Prostate gland (tissue), 2 donors: ENCODE data around the gene GJB6. TPM values are rescaled to one million over a fixed set of nuclear protein-coding genes. Genes with fewer than 3 reads are reported as not detected.
A peak's percentile ranks its signal among the peaks of the same experiment; 100 is the strongest.

Experiments
- DNase-seq: peaks from one replicate; pipeline ENCODE4 v3.0.0-alpha.2; 2019; ENCODE audit warnings: low spot score
- H3K27ac ChIP-seq, 2 donors: fragments of 200-600 bp; sonication (generic); 2 replicates each; pipeline ENCODE4 v1.5.1; 2017 to 2019
- H3K27me3 ChIP-seq: fragments of 200-600 bp; sonication (generic); replicated peaks from 2 replicates; pipeline ENCODE4 v1.5.1; 2019; ENCODE audit not compliant: insufficient read depth
- H3K36me3 ChIP-seq, 2 donors: fragments of 200-600 bp; sonication (generic); 1 replicate in 1 of 2; 2 replicates in 1 of 2; pipeline versions ENCODE4 v1.5.1 to v1.8.1; 2017 to 2019
- H3K4me1 ChIP-seq: fragments of 200-600 bp; sonication (generic); replicated peaks from 2 replicates; pipeline ENCODE4 v1.5.1; 2019
- H3K4me3 ChIP-seq, 2 donors: fragments of 200-600 bp; sonication (generic); 2 replicates each; pipeline ENCODE4 v1.5.1; 2017 to 2019
- H3K9me3 ChIP-seq: fragments of 200-600 bp; sonication (generic); 2 replicates; pipeline ENCODE4 v1.5.1; 2017
- POLR2A ChIP-seq: fragments of 450-650 bp; IDR thresholded peaks from one replicate; pipeline ENCODE4 v1.6.1; 2016; ENCODE audit warnings: antibody characterized with exemption, mild to moderate bottlenecking
- POLR2AphosphoS5 ChIP-seq: sonication (generic); formaldehyde crosslinking; IDR thresholded peaks from one replicate; pipeline ENCODE4 v1.6.1; 2017; ENCODE audit warnings: antibody characterized with exemption
- WGBS: methylation state at CpG from one replicate; pipeline ENCODE4 v1.1.5; 2018; 5-methylcytosine and 5-hydroxymethylcytosine counted together
- intact Hi-C: fragments of 100-400 bp; cut with DNase I; formaldehyde crosslinking; loops from one replicate; pipeline ENCODE4 v1.14.2; 2022
- total RNA-seq, 2 donors: library from RNA; depleted of rRNA; stranded (reverse); fragments of >200 nt; gene quantifications; one replicate each; pipeline ENCODE4 v1.1.0, GENCODE V29; 2016
- TF ChIP-seq, protein P1 (sequence below), 4 experiments: fragments of 200-600 bp in 2 of 4; fragments of 450-650 bp in 2 of 4; sonication (generic) in 2 of 4; IDR thresholded peaks; 1 replicate in 3 of 4; 2 replicates in 1 of 4; pipeline ENCODE4 v1.5.1; 2016 to 2019; ENCODE audit warnings: antibody characterized with exemption in 4 of 4, mild to moderate bottlenecking in 2 of 4, moderate library complexity in 2 of 4

The GJB6 gene
- total RNA-seq, 2 donors from 2014 or later, result 0.28 to 0.32 TPM

GRCh38 chr13:20247403-20247802 is 15.3 kb upstream of the GJB6 start:
- TF ChIP-seq POLR2AphosphoS5 (no peak), POLR2A (no peak)
- TF ChIP-seq, protein P1, sequence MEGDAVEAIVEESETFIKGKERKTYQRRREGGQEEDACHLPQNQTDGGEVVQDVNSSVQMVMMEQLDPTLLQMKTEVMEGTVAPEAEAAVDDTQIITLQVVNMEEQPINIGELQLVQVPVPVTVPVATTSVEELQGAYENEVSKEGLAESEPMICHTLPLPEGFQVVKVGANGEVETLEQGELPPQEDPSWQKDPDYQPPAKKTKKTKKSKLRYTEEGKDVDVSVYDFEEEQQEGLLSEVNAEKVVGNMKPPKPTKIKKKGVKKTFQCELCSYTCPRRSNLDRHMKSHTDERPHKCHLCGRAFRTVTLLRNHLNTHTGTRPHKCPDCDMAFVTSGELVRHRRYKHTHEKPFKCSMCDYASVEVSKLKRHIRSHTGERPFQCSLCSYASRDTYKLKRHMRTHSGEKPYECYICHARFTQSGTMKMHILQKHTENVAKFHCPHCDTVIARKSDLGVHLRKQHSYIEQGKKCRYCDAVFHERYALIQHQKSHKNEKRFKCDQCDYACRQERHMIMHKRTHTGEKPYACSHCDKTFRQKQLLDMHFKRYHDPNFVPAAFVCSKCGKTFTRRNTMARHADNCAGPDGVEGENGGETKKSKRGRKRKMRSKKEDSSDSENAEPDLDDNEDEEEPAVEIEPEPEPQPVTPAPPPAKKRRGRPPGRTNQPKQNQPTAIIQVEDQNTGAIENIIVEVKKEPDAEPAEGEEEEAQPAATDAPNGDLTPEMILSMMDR (IDR thresholded peaks at IDR 0.05), result no peak
- H3K9me3 ChIP-seq, result no peaks in the 10 kb centered on the region
- intact Hi-C loops, result no loop called here
- 60% methylated on average over 14 of the region's 14 CpGs for WGBS
- H3K36me3 ChIP-seq, result no peaks in the 10 kb centered on the region
- no peaks in the 10 kb centered on the region for H3K27me3 ChIP-seq
- no peaks in the 10 kb centered on the region for H3K4me1 ChIP-seq
- no peak for DNase-seq
- no peak overlapping the region for H3K27ac ChIP-seq
- no peak overlapping the region for H3K4me3 ChIP-seq

DNA sequence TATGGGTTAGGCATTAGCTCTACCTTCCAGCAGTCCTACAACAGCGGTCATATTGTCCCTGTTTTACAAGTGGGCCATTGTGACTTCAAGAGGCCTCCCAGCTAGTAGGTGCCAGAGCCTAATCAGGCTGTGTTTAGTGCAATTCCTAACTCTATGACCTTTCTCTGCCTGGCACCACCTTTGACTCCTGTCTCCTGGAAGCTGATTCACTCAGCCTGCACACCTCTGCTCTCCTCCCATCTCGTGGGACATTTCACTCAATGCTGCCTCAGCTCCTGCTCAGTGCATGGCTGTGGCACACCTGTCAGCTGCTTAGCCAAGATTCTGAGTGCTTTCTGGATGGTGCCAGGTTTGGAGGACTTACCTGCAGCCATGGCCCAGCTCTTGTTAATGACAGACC is 9.5 kb upstream of the GJB6 start:
- Histone ChIP-seq H3K9me3 (no peaks in the 10 kb centered on the region), H3K27me3 (no peaks in the 10 kb centered on the region), H3K27ac (no peak overlapping the region), H3K36me3 (no peaks in the 10 kb centered on the region), H3K4me1 (no peaks in the 10 kb centered on the region), H3K4me3 (no peak overlapping the region)
- WGBS, result 79% methylated on average over 2 of the region's 2 CpGs
- DNase-seq, result no peak
- TF ChIP-seq POLR2AphosphoS5 (no peak), POLR2A (no peak)
- TF ChIP-seq, protein P1 (IDR thresholded peaks at IDR 0.05), result no peak
- intact Hi-C loops, result no loop called here

GRCh38 chr13:20239748-20240147 is 7.6 kb upstream of the GJB6 start:
- no peak for DNase-seq
- Histone ChIP-seq H3K27ac (no peak overlapping the region), H3K4me1 (no peaks in the 10 kb centered on the region), H3K4me3 (no peak overlapping the region), H3K9me3 (no peaks in the 10 kb centered on the region), H3K36me3 (no peaks in the 10 kb centered on the region), H3K27me3 (no peaks in the 10 kb centered on the region)
- TF ChIP-seq POLR2A, result no peak
- TF ChIP-seq POLR2AphosphoS5, result no peak
- TF ChIP-seq, protein P1 (IDR thresholded peaks at IDR 0.05), result no peak
- intact Hi-C loops, result no loop called here
- WGBS, result 80% methylated on average over 6 of the region's 6 CpGs

GRCh38 chr13:20232556-20233277 is 598 bp upstream of the GJB6 start:
- intact Hi-C loops, result no loop called here
- Histone ChIP-seq H3K27ac (no peak overlapping the region), H3K4me3 (peak overlapping the region; percentile 12 to 30), H3K27me3 (peaks cover 10% of the 10 kb centered on the region), H3K36me3 (no peaks in the 10 kb centered on the region), H3K9me3 (no peaks in the 10 kb centered on the region), H3K4me1 (no peaks in the 10 kb centered on the region)
- TF ChIP-seq, protein P1 (IDR thresholded peaks at IDR 0.05), result no peak
- TF ChIP-seq POLR2A, result no peak
- no peak for TF ChIP-seq POLR2AphosphoS5
- no peak for DNase-seq
- 39% methylated on average over 25 of the region's 25 CpGs for WGBS
